Measurements from ENCODE around the gene MPHOSPH9. TPM values are rescaled to one million over a fixed set of nuclear protein-coding genes. Genes with fewer than 3 reads are reported as not detected.

MPHOSPH9 gene
- total RNA-seq, 2 experiments from 2014 or later, result 129 to 186 TPM

DNA sequence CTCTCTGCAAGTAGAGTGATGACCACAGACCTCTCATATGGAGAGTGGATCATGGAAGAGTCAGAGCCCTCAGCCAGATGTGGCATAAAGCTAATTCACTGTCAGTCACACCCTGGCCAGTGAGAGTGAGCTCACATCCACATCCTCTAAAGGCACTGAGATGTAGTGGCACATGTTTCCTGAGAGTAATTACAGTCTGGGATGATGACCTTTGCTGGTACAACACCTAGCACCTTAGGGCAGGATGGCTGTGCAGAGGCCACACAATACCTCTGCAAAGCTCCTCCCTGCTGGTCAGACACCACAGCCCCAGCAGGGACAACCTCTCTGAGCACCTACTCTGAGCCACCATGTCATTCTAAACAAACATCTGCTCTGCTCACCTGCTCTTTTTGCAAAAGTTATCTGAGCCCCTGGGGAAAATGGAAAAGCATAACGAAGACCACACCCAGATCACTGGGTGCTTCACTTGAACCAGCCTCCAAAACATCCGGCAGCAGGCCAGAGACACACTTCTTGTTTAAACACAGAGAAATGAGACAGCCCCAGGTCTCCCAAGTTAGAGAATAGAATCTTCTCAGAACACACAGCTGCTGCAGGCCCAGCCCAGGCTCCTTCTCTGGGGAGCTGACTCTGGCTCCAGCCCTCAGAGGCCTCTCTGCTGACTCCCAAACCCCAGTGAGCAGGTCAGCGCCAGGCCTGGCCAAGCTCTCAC is 112.3 kb downstream of the MPHOSPH9 start:
- Mint-ChIP-seq H3K4me3 (no peak overlapping the region), H3K27ac (peak overlapping the region; percentile 83), H3K27me3 (no peaks in the 10 kb centered on the region), H3K4me1 (peaks cover 33% of the 10 kb centered on the region), H3K36me3 (no peaks in the 10 kb centered on the region), H3K9me3 (ENCODE audit: low read depth) (no peaks in the 10 kb centered on the region)
- ATAC-seq, result peak; percentile 81
- CTCF ChIA-PET, result interaction anchor here (0.9 to 2.2 kb wide), 7 partner anchors 10 to 77 kb away, joined by 3 to 15 read pairs (median 5); no protein-coding TSS in a partner anchor
- DNase-seq, result peak; percentile 67

DNA sequence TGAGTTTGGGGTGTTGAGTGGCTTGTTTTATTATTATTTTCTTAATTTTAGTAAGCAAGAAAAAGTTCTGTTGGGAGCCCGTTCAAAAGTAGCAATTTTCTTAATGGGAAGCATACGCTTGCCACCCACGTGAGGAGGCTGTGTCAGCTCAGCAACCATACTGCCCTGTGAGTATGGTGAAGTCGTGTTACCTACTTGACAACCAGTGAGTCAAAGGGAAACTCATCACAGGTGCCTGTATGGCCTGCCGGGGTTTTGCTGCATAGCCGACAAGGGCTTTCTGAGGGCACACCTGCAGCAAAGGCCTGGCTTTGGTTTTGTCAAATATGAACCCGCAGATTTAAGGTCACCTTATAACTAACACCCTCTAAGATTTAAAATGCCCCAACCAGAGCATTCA is 113.1 kb downstream of the MPHOSPH9 start:
- Mint-ChIP-seq H3K4me1 (peaks cover 33% of the 10 kb centered on the region), H3K9me3 (ENCODE audit: low read depth) (no peaks in the 10 kb centered on the region), H3K27me3 (no peaks in the 10 kb centered on the region), H3K4me3 (no peak overlapping the region), H3K27ac (peak overlapping the region; percentile 83), H3K36me3 (no peaks in the 10 kb centered on the region)
- CTCF ChIA-PET, result interaction anchor here (0.7 to 2.2 kb wide), 6 partner anchors 12 to 311 kb away, joined by 3 to 15 read pairs (median 5); no protein-coding TSS in a partner anchor
- DNase-seq, result peak; percentile 68
- peak; percentile 74 for ATAC-seq

DNA sequence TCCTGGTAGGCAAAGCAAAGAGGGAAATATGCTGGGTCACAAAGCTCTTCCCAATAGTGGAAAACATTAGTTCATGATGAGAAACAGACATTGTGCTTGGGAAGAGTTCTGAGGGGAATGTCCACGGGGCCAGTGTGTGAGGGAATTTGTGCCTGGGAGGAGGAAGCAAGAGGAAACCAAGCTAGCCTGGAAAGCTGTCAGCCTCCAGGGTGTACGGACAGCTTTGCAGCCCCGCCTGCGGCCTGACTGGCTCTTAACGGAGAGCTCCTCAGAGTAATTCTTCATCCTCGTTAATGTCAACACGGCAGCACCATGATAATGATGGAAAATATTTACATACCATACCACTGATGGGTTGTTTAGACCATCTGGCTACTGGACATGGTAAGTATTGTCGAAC is 114.4 kb downstream of the MPHOSPH9 start:
- Mint-ChIP-seq H3K27ac (no peak overlapping the region), H3K27me3 (no peaks in the 10 kb centered on the region), H3K36me3 (no peaks in the 10 kb centered on the region), H3K9me3 (ENCODE audit: low read depth) (no peaks in the 10 kb centered on the region), H3K4me1 (peaks cover 33% of the 10 kb centered on the region), H3K4me3 (no peak overlapping the region)
- DNase-seq (no peak), ATAC-seq (no peak)
- CTCF ChIA-PET, result interaction anchor here (0.7 kb wide), 1 partner anchor 120 kb away, joined by 3 read pairs; no protein-coding TSS in a partner anchor

DNA sequence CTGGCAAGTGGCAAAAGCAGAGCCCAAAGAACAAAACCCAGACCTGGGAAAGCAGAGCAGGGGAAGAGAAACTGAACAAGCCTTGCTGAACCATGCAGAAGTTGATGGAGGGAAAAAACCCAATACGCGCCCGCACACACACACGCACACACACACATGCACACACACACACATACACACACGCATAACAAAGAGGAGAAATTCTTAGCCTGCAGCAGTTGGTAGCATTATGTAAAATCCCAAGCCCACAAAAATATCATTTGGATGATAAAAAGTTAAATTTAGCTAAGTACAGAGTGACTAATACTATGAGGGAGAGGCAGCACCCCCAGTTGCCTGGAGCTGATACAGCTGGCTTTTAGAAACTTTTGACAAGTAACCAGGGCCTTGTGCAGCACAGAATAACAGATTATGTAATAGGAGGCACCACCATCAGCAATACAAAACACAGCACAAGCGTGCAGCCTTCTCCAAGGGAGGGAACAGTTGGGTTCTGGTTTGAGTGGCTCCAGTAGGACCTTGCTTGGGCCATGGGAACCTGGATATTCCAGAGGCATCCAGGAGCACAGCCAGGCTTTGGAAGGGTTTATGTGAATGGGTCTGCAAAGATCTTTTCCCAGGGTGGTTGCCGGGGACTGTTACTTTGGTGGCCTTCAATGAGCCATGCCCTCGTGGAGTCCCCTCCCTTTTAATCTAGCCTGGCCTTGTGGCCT is 117.4 kb downstream of the MPHOSPH9 start:
- ATAC-seq (no peak), DNase-seq (no peak)
- no peak overlapping the region for H3K4me3 Mint-ChIP-seq
- CTCF ChIA-PET, result no interaction called here
- H3K9me3 Mint-ChIP-seq (ENCODE audit: low read depth), result no peaks in the 10 kb centered on the region
- H3K27me3 Mint-ChIP-seq, result no peaks in the 10 kb centered on the region
- H3K36me3 Mint-ChIP-seq, result no peaks in the 10 kb centered on the region
- H3K4me1 Mint-ChIP-seq, result peaks cover 25% of the 10 kb centered on the region
- H3K27ac Mint-ChIP-seq, result no peak overlapping the region

DNA sequence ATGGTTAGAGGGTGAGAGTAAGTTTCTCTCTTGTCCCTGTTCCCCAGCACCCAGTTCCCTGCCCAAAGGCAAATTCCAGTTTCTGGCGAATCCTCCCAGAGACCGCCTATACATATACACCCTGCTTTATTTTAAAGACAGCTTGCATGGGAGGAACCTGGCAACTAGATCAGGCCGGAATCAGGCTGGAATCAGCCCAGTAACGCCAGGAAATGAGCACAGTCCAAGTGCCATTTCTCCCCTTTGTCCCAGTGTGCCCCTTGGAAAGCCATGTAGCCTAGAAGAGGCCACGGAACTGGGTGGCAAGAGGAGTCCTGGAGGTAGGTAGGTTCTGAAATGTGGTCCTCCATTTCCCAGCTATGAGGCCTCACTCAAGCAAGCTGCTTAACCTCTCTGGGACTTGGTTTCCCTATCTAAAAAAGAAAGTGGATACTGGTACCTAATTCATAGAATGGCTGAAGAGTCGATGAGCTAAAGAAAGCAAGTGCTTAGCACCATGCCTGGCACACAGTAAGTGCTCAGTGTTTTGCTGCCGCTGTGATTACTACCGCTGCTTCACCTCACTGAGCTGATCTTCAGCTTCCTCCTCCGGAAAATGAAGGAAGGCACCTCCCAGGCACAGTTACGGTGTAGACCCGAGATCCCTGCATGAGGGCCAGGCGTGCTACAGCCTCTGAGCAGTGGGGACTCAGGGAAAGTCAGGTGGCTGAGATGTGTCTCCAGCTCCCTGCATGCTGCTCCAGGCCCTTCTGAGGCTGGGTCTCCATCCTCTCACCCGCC is 118.4 kb downstream of the MPHOSPH9 start:
- ATAC-seq, result no peak
- no peaks in the 10 kb centered on the region for H3K27me3 Mint-ChIP-seq
- DNase-seq, result no peak
- H3K27ac Mint-ChIP-seq, result no peak overlapping the region
- no peak overlapping the region for H3K4me3 Mint-ChIP-seq
- no peaks in the 10 kb centered on the region for H3K9me3 Mint-ChIP-seq (ENCODE audit: low read depth)
- peaks cover 16% of the 10 kb centered on the region for H3K4me1 Mint-ChIP-seq
- CTCF ChIA-PET, result no interaction called here
- H3K36me3 Mint-ChIP-seq, result no peaks in the 10 kb centered on the region

DNA sequence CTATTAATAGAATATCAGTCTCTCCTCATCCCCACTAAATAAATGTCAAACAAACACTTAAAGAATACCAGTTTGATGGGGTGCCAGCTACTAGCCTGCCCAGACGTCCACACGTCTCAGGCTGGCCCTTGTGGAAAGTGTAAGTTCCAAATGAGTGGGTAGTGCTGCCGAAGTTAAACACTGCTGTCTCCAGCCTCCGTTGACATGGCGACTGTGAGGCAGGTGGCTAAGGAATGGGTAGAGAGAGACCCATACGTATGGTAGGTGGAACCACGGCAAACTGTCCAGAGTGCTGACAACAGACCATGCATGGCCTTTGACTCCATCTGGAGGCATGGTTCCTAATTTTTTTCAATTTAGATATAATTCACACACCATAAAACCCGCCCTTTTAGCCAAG is 119.9 kb downstream of the MPHOSPH9 start:
- ATAC-seq, result no peak
- H3K27me3 Mint-ChIP-seq, result no peaks in the 10 kb centered on the region
- no peak overlapping the region for H3K4me3 Mint-ChIP-seq
- H3K36me3 Mint-ChIP-seq, result no peaks in the 10 kb centered on the region
- CTCF ChIA-PET, result interaction anchor here (0.7 kb wide), 1 partner anchor 220 kb away, joined by 3 read pairs; no protein-coding TSS in a partner anchor
- no peaks in the 10 kb centered on the region for H3K9me3 Mint-ChIP-seq (ENCODE audit: low read depth)
- H3K4me1 Mint-ChIP-seq, result peaks cover 17% of the 10 kb centered on the region
- H3K27ac Mint-ChIP-seq, result no peak overlapping the region
- no peak for DNase-seq

DNA sequence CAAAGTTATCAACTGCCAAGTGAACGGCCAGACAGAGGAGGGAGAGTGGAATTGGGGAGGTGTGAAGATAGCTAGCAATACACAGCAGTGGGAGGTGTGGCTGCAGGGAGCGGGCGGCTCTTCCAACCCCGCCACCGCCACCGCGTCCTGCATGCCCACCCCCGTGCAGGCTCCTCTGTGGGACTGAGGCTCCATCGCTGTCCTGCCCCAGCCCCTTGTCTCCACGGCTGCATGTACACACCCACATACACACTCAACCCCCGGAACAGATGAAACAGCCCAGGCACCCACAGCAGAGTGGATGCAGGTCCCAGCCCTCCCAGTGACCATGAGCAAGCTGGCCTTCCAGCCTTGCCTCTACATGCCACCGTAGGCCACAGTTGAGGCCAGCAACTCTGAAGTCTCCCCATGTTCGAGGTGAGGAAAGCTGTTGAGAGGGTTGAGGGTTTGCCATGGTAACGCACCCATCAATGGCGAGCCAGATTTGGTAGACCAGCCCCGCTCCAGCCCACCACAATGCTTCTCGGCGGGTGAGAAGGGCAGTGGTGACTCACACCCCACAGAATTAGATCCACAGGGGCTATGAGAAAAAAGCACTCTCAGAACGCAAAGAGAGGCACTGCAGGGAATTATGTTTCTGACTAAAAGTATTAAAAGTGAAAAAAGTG is 121.3 kb downstream of the MPHOSPH9 start:
- Mint-ChIP-seq H3K4me3 (no peak overlapping the region), H3K36me3 (peaks cover 2% of the 10 kb centered on the region), H3K9me3 (ENCODE audit: low read depth) (no peaks in the 10 kb centered on the region), H3K27me3 (no peaks in the 10 kb centered on the region), H3K4me1 (peaks cover 31% of the 10 kb centered on the region), H3K27ac (no peak overlapping the region)
- DNase-seq, result peak; percentile 52
- CTCF ChIA-PET, result interaction anchor here (0.9 kb wide), 1 partner anchor 36 kb away, joined by 3 read pairs; no protein-coding TSS in a partner anchor
- ATAC-seq, result no peak

DNA sequence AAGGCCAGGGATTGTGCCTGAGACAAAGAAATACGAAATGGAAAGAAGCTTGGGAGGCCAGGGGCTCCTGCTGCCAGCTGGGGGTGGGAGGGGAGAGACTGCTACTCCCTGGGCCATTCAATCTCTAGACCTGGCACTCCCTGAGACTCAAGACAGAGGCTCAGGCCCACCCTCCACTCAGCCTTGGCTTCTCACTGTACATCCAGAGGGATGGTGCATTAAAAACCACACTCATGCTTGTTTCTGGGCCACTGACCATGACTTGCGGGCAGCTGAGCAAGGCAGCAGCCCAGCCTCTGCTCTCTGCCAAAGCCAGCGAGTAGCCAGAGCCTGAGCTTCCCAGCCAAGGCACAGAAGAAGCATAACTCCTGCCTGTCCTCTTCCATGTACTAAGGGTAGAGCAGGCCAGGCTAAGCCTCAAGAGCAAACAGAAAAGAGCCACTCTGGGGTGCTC is 123.6 kb downstream of the MPHOSPH9 start:
- Mint-ChIP-seq H3K4me1 (peaks cover 41% of the 10 kb centered on the region), H3K9me3 (ENCODE audit: low read depth) (no peaks in the 10 kb centered on the region), H3K27ac (no peak overlapping the region), H3K27me3 (no peaks in the 10 kb centered on the region), H3K4me3 (no peak overlapping the region), H3K36me3 (peaks cover 2% of the 10 kb centered on the region)
- CTCF ChIA-PET, result no interaction called here
- ATAC-seq (no peak), DNase-seq (no peak)

DNA sequence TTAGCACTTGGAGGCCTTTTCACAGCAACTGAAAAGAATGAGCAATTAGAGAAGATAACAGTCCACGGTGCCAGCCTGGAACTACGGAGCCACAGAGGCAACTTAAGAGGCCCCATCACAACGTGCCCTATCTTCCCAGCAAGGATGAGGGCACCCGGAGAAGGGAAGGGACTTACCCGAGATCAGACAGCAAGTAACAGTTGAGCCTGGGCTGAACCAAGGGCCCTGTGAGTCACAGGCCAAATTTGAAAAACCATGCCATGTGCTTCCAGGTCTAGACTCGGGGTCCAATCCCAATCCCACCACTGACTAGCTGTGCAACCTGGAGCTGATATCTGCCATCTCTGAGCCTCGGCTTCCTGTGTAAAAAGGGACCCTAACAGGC is 124.3 kb downstream of the MPHOSPH9 start:
- Mint-ChIP-seq H3K9me3 (ENCODE audit: low read depth) (no peaks in the 10 kb centered on the region), H3K27me3 (no peaks in the 10 kb centered on the region), H3K4me3 (no peak overlapping the region), H3K36me3 (peaks cover 2% of the 10 kb centered on the region), H3K4me1 (peaks cover 41% of the 10 kb centered on the region), H3K27ac (no peak overlapping the region)
- ATAC-seq, result no peak
- CTCF ChIA-PET, result interaction anchor here (0.7 to 2.2 kb wide), 2 partner anchors 12 to 30 kb away, joined by 3 to 8 read pairs; no protein-coding TSS in a partner anchor
- no peak for DNase-seq

DNA sequence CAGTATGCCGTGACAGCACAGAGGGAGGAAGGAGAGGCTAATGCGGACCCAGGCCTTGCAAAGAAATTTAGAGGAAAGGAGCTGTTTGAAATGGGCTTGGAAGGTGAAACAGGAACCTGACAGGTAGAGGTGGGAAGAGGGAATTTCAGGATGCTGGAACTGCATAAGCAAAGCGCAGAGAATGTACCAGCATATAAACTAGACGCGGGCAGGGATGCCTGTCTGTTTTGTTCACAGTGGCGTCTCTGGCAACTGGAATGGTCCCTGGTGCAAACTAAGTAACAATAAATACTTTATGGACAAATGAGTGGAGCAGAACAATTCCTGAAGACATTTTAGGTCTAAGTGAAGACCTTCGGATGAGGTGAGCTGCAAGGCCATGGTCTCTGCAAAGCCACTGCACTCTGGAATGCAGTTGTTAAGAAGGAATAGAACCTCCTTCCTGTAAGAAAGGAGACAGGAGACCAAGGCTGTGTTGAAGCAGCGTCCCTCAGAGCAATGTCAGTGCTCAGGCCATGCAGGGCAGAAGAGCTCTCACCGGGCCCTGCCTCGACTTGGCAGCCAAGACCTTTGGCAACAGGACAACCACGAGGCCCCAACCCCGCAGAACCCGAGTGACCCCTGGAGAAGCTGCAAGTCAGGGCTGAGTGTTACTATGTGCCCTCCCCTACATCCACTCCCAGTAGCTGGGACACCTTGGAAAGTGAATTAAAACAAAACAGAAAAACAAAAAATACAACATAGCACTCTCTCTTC is 124.8 kb downstream of the MPHOSPH9 start:
- CTCF ChIA-PET, result interaction anchor here (0.7 to 2.2 kb wide), 4 partner anchors 12 to 33 kb away, joined by 3 to 9 read pairs (median 8); no protein-coding TSS in a partner anchor
- ATAC-seq, result no peak
- Mint-ChIP-seq H3K4me3 (no peak overlapping the region), H3K4me1 (peaks cover 41% of the 10 kb centered on the region), H3K36me3 (peaks cover 2% of the 10 kb centered on the region), H3K9me3 (ENCODE audit: low read depth) (no peaks in the 10 kb centered on the region), H3K27me3 (no peaks in the 10 kb centered on the region), H3K27ac (peak overlapping the region; percentile 93)
- no peak for DNase-seq

DNA sequence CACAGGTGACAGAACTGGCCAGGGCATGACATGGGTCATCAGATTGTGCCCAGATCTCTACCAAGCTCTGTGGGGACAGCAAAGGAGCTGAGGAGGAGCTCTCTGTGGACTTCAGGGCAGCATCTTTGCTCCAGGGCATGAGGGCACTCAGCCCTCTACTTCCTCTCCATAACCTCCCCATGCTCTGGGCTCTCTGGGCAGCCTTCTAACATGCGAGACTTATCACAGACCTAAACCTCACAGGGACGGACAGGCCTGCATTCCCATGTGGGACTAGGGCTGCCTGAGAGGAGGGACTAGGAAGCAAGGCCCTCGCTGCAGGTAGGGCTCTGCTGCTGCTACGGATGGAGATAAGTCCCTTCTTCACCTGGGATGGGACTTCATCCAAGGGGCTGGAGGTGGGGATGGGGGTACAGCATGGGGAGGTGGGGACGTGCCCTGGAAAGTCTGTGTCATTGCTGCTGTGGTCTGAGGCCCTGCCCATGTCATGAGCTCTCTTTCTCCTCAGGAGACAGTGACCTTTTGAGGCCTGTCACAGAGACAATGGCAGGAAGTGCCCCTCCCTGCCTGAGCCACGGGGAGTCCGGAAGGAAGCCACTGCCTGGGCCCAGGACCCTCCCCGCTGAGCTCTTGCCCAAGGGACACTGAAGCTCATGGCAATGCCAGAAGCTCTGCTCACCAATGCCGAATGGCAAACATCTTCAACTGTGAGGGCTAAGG is 126.1 kb downstream of the MPHOSPH9 start:
- DNase-seq (peak; percentile 90), ATAC-seq (peak; percentile 96)
- Mint-ChIP-seq H3K4me3 (peak overlapping the region; percentile 40), H3K4me1 (peaks cover 41% of the 10 kb centered on the region), H3K9me3 (ENCODE audit: low read depth) (no peaks in the 10 kb centered on the region), H3K36me3 (peaks cover 2% of the 10 kb centered on the region), H3K27me3 (no peaks in the 10 kb centered on the region), H3K27ac (peak overlapping the region; percentile 93)
- CTCF ChIA-PET, result interaction anchor here (1.0 to 2.2 kb wide), 6 partner anchors 14 to 385 kb away, joined by 3 to 9 read pairs (median 5); no protein-coding TSS in a partner anchor
